AG09309 (cell line): ENCODE data around the gene MX1.
"Not testable (repeated sequence)": the region's sequence is repeated elsewhere in the genome, so short reads cannot be mapped to it uniquely, and the experiment has no call there.

Experiments
- DNase-seq: peaks from one replicate; pipeline ENCODE4 v3.0.0-alpha.2; 2010; ENCODE audit warnings: low read depth
- H3K4me3 ChIP-seq: 2 replicates; pipeline ENCODE4 v1.5.1; 2011; ENCODE audit warnings: mild to moderate bottlenecking, low read depth, low read length, moderate library complexity; ENCODE audit not compliant: control insufficient read depth
- TF ChIP-seq, protein P1 (sequence below): IDR thresholded peaks from 2 replicates; pipeline ENCODE4 v1.5.1; 2011; ENCODE audit warnings: mild to moderate bottlenecking, low read depth, low read length, inconsistent platforms; ENCODE audit not compliant: insufficient read depth, control insufficient read depth; ENCODE audit errors: missing control alignments

The MX1 gene

DNA sequence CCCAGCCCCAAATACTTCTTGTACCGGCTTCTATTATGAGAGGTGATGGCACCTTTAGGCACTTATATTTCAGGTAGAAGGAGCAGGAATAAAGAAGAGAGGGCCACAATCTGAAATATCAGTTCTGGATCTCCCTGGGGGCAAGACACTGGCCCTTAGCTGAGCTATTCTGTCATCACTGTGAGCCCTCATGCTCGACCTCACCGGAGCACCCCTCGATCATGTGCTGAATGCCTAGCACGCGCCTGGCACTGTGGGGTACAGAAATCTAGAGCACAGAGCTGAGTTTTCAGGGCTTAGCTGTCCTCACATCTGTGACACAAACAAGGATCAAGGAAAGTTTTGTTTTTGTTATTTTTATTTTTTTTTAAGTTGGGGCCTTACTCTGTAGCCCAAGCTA is 7.6 kb upstream of the MX1 start:
- TF ChIP-seq, protein P1, sequence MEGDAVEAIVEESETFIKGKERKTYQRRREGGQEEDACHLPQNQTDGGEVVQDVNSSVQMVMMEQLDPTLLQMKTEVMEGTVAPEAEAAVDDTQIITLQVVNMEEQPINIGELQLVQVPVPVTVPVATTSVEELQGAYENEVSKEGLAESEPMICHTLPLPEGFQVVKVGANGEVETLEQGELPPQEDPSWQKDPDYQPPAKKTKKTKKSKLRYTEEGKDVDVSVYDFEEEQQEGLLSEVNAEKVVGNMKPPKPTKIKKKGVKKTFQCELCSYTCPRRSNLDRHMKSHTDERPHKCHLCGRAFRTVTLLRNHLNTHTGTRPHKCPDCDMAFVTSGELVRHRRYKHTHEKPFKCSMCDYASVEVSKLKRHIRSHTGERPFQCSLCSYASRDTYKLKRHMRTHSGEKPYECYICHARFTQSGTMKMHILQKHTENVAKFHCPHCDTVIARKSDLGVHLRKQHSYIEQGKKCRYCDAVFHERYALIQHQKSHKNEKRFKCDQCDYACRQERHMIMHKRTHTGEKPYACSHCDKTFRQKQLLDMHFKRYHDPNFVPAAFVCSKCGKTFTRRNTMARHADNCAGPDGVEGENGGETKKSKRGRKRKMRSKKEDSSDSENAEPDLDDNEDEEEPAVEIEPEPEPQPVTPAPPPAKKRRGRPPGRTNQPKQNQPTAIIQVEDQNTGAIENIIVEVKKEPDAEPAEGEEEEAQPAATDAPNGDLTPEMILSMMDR = no peak
- H3K4me3 ChIP-seq = no peak overlapping the region
- DNase-seq = no peak

DNA sequence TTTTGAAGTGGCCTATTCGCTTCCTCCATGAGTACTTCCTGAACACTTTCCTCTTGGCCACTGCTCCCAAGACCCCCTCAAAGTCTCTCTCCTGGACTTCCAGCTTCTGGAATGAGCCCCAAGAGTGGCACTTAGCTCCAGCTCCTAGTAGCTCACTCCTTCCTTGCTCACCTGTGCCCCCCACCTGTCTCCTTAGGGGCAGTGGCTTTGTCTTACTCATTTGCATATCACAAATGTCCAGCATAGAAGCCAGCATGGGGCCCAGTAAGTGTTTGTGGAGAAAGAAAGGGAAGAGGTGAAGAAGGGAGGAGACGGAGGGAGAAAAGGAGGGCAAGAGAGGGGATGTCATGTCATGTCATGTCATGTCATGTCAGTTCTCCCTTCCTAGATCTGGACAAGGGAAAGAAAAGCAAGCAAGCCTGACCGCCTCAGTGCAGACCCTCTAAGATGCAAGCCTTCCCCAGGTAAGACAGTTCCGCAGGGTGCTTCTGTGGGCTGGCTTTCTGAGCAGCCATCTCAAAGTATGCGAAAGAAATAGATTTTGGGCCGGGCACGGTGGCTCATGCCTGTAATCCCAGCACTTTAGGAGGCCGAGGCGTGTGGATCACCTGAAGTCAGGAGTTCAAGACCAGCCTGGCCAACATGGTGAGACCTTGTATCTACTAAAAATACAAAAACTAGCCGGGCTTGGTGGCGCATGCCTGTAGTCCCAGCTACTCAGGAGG is 6.9 kb upstream of the MX1 start:
- H3K4me3 ChIP-seq = no peak overlapping the region
- DNase-seq = no peak
- TF ChIP-seq, protein P1 = no peak

DNA sequence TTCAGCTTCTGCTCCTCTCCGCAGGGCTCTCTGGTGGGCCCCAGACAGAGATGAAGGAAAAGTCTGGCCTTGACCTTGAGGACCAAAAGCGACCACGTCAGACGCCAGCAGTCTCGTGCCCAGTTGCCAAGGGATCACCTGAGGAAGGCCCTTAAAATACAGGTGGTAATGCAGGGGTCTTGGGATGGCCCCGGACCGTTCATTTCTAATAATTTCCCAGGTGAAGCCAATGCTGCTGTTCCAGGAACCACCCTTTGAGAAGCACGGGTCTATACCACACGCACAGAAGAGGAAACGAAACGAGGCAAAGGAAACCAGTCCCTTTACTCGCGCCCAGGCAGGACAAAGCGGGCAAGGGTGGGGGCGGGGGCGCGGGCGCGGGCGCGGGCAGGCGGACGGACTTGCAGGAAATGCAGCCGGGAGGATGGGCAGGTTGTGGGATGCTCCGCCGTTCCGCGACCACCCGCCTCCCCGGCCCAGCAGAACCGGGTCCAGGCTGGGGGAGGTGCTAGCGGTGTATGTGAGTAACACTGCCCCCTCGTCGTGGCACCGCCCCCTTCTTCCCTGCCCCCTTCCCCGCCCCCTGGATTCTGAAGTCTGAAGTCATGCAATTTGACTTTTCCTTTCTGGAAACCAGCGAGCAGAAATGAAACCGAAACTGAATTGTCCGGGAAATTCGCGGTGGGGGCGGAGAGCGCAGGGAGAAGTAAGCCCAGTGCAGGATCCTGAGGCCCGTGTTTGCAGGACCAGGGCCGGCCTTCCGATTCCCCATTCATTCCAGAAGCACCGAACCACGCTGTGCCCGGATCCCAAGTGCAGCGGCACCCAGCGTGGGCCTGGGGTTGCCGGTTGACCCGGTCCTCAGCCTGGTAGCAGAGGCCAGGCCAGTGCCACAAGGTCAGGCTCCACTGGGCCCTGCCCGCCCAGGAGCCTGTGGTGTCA is 5.8 kb upstream of the MX1 start:
- H3K4me3 ChIP-seq = peak overlapping the region; percentile 66
- TF ChIP-seq, protein P1 = no peak
- DNase-seq = peak; percentile 41

DNA sequence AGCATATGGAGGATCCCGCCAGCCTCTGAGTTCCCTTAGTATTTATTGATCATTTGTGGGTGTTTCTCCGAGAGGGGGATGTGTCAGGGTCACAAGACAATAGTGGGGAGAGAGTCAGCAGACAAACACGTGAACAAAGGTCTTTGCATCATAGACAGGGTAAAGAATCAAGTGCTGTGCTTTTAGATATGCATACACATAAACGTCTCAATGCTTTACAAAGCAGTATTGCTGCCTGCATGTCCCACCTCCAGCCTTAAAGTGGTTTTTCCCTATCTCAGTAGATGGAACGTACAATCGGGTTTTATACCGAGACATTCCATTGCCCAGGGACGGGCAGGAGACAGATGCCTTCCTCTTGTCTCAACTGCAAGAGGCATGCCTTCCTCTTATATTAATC is 5.0 kb upstream of the MX1 start:
- peak overlapping the region; percentile 66 for H3K4me3 ChIP-seq
- DNase-seq = not testable (repeated sequence)

DNA sequence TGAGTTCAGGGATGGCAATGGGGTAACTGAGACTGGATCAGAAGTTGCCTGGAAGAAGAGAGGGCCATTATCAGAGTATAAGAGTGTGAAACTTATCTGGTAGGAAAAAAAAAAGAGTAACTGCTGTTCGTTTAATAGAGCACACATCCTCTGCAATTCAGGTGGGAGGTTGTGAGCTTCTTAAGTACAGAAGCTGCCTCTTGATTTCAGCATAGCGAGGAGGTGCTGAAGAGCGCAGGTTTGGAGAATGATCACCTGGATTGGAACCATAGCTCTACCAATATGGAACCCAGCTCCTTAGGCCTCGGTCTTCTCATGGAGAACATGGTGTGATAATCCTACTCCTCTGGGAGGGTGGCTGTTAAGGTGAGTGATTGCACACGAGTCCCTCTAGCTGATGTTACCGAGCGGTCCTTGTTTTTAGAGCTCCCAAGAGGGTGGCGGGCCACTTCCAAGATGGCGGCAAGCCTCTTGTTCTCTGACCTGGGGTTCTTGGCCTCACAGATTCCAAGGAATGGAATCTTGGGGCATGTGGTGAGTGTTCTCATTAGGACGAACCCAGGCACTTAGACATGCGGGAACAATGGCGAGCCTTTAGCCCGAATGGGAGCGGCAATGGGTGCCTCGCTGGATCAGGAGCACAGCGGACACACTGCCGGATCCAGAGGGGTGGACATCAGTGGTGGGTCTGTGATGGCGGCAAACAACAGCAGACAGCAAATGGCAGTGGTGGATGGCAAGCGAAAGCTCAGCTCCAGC is 3.3 kb upstream of the MX1 start:
- TF ChIP-seq, protein P1 = no peak
- no peak overlapping the region for H3K4me3 ChIP-seq
- DNase-seq = no peak

DNA sequence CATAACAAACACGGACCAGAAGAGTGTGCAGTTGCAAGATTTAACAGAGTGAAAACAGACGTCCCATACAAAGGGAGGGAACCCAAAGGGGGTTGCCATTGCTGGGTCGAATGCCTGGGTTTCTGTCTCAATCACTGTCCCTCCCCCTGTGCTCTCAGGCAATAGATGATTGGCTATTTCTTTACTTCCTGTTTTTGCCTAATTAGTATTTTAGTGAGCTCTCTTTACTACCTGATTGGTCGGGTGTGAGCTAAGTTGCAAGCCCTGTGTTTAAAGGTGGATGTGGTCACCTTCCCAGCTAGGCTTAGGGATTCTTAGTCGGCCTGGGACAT is 2.8 kb upstream of the MX1 start:
- DNase-seq = not testable (repeated sequence)

DNA sequence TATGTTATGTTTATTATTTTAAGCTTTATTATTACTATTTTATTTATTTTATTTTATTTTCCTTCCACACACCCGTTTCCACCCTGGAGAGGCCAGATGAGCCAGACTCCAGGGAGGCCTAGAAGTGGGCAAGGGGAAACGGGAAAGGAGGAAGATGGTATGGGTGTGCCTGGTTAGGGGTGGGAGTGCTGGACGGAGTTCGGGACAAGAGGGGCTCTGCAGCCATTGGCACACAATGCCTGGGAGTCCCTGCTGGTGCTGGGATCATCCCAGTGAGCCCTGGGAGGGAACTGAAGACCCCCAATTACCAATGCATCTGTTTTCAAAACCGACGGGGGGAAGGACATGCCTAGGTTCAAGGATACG is 468 bp upstream of the MX1 start:
- H3K4me3 ChIP-seq = peak overlapping the region; percentile 59
- TF ChIP-seq, protein P1 = no peak
- DNase-seq = no peak

More for the DNA sequence above, 2.8 kb upstream of the MX1 start:
- H3K4me3 ChIP-seq = not testable (repeated sequence)
